H1 (cell line): ENCODE results near the gene LSM10. TPM values are rescaled to one million over a fixed set of nuclear protein-coding genes. Genes with fewer than 3 reads are reported as not detected.

Source experiments
- CHD1 ChIP-seq: IDR thresholded peaks from 2 replicates; pipeline ENCODE4 v1.6.1; 2012; ENCODE audit warnings: low read depth, low read length, improper control_type of control experiment
- SP1 ChIP-seq: IDR thresholded peaks from 2 replicates; pipeline ENCODE4 v1.6.1; 2011; ENCODE audit warnings: low read depth, low read length
- polyA plus RNA-seq, 7 experiments: library from polyadenylated mRNA; depleted of rRNA in 3 of 7; stranded (reverse) in 5 of 7; unstranded in 2 of 7; fragments of >200 nt in 5 of 7; fragments of 200-250 nt in 2 of 7; gene quantifications; 1 replicate in 5 of 7; 2 replicates in 1 of 7; 4 replicates in 1 of 7; pipeline versions ENCODE4 v1.2.1 to v1.2.3, GENCODE V29; 2011 to 2013; ENCODE audit warnings: missing spikeins in 2 of 7, mixed read lengths in 2 of 7
- total RNA-seq: library from RNA; stranded (reverse); fragmentation: NEBNext Ultra II Directional; extraction: Animal tissue kit (Norgen Biotek cat#: 25700); gene quantifications from 2 replicates; pipeline ENCODE4 v1.2.1, GENCODE V29; 2021
- TF ChIP-seq, protein P1 (sequence below): fragments of 300-600 bp; sonication (generic); IDR thresholded peaks from 2 replicates; pipeline ENCODE4 v1.7.1; 2012; ENCODE audit warnings: low read length, moderate library complexity, mild to moderate bottlenecking, inconsistent platforms; ENCODE audit not compliant: insufficient replicate concordance
- TF ChIP-seq, protein P2 (sequence below): IDR thresholded peaks from 2 replicates; pipeline ENCODE4 v1.6.1; 2012; ENCODE audit warnings: low read length, inconsistent platforms

LSM10 gene
- total and polyA plus RNA-seq, 2 of the 8 experiments (the other 6 are each of a cell fraction or from before 2014, with no cell fraction given): 59.5 to 140 TPM

DNA sequence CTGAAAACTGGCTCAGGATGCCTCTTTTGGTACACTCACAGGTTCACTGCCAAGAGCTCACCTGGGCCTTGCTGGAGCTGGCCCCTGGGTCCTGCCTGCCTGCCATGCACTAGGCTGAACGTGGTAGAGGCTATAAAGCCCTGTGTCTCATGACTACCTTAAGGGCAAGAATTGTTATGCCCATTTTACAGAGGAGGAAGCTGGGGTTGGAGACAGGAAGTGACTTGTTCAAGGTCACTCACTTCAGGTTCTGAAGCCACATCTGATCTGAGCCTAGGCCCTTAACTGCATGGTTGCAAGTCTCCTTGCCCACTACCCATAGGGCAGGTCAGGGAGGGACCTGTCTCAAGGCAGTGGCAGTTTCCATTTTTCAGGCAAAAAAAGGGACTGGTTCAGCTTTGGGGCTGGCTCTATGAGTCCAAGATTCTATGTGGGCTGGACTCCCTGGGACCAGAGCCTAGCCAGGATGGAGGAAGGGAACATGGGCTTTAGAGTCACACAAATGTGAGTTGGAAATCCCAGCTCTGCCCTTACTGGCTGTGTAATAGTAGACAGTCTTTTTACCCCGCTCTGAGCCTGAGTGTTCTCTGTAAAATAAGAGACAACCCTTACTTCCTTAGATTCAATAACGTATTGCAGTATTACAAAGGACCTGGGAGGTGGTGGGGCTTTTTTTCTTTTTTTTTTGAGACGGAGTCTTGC is 19.8 kb downstream of the LSM10 start (continued):
- TF ChIP-seq, protein P1, sequence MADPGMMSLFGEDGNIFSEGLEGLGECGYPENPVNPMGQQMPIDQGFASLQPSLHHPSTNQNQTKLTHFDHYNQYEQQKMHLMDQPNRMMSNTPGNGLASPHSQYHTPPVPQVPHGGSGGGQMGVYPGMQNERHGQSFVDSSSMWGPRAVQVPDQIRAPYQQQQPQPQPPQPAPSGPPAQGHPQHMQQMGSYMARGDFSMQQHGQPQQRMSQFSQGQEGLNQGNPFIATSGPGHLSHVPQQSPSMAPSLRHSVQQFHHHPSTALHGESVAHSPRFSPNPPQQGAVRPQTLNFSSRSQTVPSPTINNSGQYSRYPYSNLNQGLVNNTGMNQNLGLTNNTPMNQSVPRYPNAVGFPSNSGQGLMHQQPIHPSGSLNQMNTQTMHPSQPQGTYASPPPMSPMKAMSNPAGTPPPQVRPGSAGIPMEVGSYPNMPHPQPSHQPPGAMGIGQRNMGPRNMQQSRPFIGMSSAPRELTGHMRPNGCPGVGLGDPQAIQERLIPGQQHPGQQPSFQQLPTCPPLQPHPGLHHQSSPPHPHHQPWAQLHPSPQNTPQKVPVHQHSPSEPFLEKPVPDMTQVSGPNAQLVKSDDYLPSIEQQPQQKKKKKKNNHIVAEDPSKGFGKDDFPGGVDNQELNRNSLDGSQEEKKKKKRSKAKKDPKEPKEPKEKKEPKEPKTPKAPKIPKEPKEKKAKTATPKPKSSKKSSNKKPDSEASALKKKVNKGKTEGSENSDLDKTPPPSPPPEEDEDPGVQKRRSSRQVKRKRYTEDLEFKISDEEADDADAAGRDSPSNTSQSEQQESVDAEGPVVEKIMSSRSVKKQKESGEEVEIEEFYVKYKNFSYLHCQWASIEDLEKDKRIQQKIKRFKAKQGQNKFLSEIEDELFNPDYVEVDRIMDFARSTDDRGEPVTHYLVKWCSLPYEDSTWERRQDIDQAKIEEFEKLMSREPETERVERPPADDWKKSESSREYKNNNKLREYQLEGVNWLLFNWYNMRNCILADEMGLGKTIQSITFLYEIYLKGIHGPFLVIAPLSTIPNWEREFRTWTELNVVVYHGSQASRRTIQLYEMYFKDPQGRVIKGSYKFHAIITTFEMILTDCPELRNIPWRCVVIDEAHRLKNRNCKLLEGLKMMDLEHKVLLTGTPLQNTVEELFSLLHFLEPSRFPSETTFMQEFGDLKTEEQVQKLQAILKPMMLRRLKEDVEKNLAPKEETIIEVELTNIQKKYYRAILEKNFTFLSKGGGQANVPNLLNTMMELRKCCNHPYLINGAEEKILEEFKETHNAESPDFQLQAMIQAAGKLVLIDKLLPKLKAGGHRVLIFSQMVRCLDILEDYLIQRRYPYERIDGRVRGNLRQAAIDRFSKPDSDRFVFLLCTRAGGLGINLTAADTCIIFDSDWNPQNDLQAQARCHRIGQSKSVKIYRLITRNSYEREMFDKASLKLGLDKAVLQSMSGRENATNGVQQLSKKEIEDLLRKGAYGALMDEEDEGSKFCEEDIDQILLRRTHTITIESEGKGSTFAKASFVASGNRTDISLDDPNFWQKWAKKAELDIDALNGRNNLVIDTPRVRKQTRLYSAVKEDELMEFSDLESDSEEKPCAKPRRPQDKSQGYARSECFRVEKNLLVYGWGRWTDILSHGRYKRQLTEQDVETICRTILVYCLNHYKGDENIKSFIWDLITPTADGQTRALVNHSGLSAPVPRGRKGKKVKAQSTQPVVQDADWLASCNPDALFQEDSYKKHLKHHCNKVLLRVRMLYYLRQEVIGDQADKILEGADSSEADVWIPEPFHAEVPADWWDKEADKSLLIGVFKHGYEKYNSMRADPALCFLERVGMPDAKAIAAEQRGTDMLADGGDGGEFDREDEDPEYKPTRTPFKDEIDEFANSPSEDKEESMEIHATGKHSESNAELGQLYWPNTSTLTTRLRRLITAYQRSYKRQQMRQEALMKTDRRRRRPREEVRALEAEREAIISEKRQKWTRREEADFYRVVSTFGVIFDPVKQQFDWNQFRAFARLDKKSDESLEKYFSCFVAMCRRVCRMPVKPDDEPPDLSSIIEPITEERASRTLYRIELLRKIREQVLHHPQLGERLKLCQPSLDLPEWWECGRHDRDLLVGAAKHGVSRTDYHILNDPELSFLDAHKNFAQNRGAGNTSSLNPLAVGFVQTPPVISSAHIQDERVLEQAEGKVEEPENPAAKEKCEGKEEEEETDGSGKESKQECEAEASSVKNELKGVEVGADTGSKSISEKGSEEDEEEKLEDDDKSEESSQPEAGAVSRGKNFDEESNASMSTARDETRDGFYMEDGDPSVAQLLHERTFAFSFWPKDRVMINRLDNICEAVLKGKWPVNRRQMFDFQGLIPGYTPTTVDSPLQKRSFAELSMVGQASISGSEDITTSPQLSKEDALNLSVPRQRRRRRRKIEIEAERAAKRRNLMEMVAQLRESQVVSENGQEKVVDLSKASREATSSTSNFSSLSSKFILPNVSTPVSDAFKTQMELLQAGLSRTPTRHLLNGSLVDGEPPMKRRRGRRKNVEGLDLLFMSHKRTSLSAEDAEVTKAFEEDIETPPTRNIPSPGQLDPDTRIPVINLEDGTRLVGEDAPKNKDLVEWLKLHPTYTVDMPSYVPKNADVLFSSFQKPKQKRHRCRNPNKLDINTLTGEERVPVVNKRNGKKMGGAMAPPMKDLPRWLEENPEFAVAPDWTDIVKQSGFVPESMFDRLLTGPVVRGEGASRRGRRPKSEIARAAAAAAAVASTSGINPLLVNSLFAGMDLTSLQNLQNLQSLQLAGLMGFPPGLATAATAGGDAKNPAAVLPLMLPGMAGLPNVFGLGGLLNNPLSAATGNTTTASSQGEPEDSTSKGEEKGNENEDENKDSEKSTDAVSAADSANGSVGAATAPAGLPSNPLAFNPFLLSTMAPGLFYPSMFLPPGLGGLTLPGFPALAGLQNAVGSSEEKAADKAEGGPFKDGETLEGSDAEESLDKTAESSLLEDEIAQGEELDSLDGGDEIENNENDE: no peak
- TF ChIP-seq CHD1 (no peak), SP1 (no peak)
- TF ChIP-seq, protein P2, sequence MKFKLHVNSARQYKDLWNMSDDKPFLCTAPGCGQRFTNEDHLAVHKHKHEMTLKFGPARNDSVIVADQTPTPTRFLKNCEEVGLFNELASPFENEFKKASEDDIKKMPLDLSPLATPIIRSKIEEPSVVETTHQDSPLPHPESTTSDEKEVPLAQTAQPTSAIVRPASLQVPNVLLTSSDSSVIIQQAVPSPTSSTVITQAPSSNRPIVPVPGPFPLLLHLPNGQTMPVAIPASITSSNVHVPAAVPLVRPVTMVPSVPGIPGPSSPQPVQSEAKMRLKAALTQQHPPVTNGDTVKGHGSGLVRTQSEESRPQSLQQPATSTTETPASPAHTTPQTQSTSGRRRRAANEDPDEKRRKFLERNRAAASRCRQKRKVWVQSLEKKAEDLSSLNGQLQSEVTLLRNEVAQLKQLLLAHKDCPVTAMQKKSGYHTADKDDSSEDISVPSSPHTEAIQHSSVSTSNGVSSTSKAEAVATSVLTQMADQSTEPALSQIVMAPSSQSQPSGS: no peak
